ENCODE results near the gene PCBP3.

PCBP3 gene

DNA sequence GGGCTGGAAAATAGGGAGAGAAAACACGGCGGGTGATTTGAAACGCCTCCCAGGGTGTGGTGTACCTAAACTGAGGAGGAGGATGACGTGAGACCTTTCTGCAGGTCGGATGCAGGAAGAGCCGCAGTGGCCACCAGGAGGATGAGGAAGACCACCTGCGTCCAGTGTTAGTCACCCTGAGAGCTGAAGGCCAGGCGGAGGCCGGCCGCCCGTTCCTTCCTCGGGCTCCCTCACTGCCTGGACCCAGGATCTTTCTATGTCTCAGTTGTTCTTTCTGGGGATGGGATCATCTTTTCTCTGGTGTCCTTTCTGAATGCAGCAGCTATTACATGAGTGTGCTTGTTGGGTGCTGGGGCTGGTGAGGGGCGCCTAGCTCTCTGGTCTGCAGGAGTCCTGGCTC, 263.3 kb downstream of the PCBP3 start:
- no peak for TF ChIP-seq GABPA (IDR thresholded peaks at IDR 0.05; ENCODE audit: low read depth)
- TF ChIP-seq, protein P1, sequence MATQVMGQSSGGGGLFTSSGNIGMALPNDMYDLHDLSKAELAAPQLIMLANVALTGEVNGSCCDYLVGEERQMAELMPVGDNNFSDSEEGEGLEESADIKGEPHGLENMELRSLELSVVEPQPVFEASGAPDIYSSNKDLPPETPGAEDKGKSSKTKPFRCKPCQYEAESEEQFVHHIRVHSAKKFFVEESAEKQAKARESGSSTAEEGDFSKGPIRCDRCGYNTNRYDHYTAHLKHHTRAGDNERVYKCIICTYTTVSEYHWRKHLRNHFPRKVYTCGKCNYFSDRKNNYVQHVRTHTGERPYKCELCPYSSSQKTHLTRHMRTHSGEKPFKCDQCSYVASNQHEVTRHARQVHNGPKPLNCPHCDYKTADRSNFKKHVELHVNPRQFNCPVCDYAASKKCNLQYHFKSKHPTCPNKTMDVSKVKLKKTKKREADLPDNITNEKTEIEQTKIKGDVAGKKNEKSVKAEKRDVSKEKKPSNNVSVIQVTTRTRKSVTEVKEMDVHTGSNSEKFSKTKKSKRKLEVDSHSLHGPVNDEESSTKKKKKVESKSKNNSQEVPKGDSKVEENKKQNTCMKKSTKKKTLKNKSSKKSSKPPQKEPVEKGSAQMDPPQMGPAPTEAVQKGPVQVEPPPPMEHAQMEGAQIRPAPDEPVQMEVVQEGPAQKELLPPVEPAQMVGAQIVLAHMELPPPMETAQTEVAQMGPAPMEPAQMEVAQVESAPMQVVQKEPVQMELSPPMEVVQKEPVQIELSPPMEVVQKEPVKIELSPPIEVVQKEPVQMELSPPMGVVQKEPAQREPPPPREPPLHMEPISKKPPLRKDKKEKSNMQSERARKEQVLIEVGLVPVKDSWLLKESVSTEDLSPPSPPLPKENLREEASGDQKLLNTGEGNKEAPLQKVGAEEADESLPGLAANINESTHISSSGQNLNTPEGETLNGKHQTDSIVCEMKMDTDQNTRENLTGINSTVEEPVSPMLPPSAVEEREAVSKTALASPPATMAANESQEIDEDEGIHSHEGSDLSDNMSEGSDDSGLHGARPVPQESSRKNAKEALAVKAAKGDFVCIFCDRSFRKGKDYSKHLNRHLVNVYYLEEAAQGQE (IDR thresholded peaks at IDR 0.05; ENCODE audit: insufficient replicate concordance, low read depth), result no peak
- no peak for TF ChIP-seq SPI1 (IDR thresholded peaks at IDR 0.05; ENCODE audit: borderline replicate concordance, low read depth)
- TF ChIP-seq, protein P2, sequence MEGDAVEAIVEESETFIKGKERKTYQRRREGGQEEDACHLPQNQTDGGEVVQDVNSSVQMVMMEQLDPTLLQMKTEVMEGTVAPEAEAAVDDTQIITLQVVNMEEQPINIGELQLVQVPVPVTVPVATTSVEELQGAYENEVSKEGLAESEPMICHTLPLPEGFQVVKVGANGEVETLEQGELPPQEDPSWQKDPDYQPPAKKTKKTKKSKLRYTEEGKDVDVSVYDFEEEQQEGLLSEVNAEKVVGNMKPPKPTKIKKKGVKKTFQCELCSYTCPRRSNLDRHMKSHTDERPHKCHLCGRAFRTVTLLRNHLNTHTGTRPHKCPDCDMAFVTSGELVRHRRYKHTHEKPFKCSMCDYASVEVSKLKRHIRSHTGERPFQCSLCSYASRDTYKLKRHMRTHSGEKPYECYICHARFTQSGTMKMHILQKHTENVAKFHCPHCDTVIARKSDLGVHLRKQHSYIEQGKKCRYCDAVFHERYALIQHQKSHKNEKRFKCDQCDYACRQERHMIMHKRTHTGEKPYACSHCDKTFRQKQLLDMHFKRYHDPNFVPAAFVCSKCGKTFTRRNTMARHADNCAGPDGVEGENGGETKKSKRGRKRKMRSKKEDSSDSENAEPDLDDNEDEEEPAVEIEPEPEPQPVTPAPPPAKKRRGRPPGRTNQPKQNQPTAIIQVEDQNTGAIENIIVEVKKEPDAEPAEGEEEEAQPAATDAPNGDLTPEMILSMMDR (IDR thresholded peaks at IDR 0.05; ENCODE audit: insufficient read depth, low read length), result no peak
- no peak for TF ChIP-seq POLR2AphosphoS5 (IDR thresholded peaks at IDR 0.05; ENCODE audit: low read depth)
- Histone ChIP-seq H3K27me3 (ENCODE audit: insufficient read depth, poor library complexity, severe bottlenecking) (no peaks in the 10 kb centered on the region), H3K4me3 (replicated peaks; ENCODE audit: insufficient read depth, low read length) (no peak overlapping the region), H3K27ac (replicated peaks) (no peak overlapping the region)
- no peak for DNase-seq (ENCODE audit: low read depth in 1 of 2, low spot score in 1 of 2)

DNA sequence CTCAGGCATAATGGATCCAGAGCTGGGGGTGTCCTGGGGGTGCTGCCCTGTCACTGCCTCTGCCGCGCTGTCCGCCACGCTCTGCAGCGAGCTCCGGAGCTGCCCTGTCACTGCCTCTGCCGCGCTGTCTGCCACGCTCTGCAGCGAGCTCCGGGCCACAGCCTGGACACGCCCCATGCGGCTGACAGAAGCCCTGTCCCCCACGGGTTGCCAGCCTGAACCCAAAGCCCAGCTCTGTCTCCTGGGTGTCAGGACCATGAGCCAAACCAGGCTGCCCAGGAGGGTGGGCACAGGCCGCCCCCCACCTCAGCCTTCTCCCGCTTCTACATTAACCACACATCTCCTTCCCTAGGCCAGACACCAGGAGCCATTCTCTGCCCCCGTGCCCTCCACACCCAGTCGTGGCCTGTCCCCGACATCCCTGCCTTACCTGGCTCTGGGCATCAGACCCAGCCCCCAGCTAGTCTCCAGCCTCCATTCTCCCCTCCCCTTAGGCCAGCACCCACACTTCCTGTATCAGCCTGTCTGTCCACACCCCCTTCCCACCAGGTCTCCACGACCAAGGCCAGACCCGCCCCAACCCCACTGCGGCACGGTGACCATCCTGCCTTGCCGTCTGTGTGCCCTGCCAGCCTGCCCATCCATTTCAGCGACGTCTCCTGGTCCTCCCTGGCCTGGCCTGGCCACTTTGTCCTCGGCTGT, 265.2 kb downstream of the PCBP3 start:
- no peak for TF ChIP-seq POLR2AphosphoS5 (IDR thresholded peaks at IDR 0.05; ENCODE audit: low read depth)
- DNase-seq (ENCODE audit: low read depth in 1 of 2, low spot score in 1 of 2), result no peak
- H3K27ac ChIP-seq (replicated peaks), result no peak overlapping the region
- H3K4me3 ChIP-seq (replicated peaks; ENCODE audit: insufficient read depth, low read length), result no peak overlapping the region
- no peaks in the 10 kb centered on the region for H3K27me3 ChIP-seq (ENCODE audit: insufficient read depth, poor library complexity, severe bottlenecking)

DNA sequence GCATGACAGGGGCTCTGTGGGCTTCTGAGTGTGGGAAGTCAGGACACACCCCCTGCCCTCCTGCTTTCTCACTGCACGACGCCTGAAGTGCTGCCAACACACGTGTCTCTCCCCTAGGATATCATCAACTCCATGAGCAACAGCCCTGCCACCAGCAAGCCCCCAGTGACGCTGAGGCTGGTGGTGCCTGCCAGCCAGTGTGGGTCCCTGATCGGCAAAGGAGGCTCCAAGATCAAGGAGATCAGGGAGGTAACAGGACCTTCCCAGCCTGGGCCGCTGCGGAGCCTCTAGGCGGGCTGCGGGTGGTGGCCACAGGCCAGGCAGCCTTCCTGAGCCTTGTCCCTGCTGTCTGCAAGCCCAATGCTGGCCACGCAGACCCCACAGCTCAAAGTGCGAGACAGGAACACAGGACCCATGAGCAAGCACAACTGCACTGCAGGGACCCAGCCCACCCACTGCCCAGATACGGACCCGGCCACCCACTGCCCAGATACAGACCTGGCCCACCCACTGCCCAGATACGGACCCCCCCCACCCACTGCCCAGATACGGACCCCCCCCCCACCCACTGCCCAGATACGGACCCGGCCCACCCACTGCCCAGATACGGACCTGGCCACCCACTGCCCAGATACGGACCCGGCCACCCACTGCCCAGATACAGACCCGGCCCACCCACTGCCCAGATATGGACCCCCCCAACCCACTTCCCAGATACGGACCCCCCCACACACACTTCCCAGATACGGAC, 265.9 kb downstream of the PCBP3 start:
- no peak overlapping the region for H3K27ac ChIP-seq (replicated peaks)
- no peaks in the 10 kb centered on the region for H3K27me3 ChIP-seq (ENCODE audit: insufficient read depth, poor library complexity, severe bottlenecking)
- TF ChIP-seq SPI1 (IDR thresholded peaks at IDR 0.05; ENCODE audit: borderline replicate concordance, low read depth) (no peak), GABPA (IDR thresholded peaks at IDR 0.05; ENCODE audit: low read depth) (no peak), POLR2AphosphoS5 (IDR thresholded peaks at IDR 0.05; ENCODE audit: low read depth) (no peak)
- TF ChIP-seq, protein P1 (IDR thresholded peaks at IDR 0.05; ENCODE audit: insufficient replicate concordance, low read depth), result no peak
- TF ChIP-seq, protein P2 (IDR thresholded peaks at IDR 0.05; ENCODE audit: insufficient read depth, low read length), result no peak
- DNase-seq (ENCODE audit: low read depth in 1 of 2, low spot score in 1 of 2), result no peak
- H3K4me3 ChIP-seq (replicated peaks; ENCODE audit: insufficient read depth, low read length), result no peak overlapping the region

DNA sequence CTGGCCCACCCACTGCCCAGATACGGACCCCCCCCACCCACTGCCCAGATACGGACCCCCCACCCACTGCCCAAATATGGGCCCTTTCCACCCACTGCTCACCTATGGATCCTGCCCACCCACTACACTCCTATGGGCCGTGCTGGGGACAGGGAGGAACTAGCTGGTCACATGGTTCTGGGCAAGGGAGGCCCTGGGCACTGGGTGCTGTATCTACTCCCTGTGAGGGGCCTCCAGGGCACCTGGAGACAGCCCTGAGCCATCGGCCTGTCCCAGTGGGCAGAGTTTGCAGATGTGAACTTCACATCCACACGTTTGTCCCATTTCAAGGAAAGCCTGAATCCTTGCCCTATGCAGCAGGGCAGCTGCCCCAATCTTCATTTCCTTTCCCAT, 266.6 kb downstream of the PCBP3 start:
- TF ChIP-seq GABPA (IDR thresholded peaks at IDR 0.05; ENCODE audit: low read depth), result no peak
- TF ChIP-seq SPI1 (IDR thresholded peaks at IDR 0.05; ENCODE audit: borderline replicate concordance, low read depth), result no peak
- no peak for TF ChIP-seq POLR2AphosphoS5 (IDR thresholded peaks at IDR 0.05; ENCODE audit: low read depth)
- TF ChIP-seq, protein P1 (IDR thresholded peaks at IDR 0.05; ENCODE audit: insufficient replicate concordance, low read depth), result no peak
- TF ChIP-seq, protein P2 (IDR thresholded peaks at IDR 0.05; ENCODE audit: insufficient read depth, low read length), result no peak

More for the DNA sequence above, 266.6 kb downstream of the PCBP3 start:
- no peak for DNase-seq (ENCODE audit: low read depth in 1 of 2, low spot score in 1 of 2)
- H3K27ac ChIP-seq (replicated peaks), result no peak overlapping the region
- H3K4me3 ChIP-seq (replicated peaks; ENCODE audit: insufficient read depth, low read length), result no peak overlapping the region
- no peaks in the 10 kb centered on the region for H3K27me3 ChIP-seq (ENCODE audit: insufficient read depth, poor library complexity, severe bottlenecking)
